Fibroblast of skin of back (primary cell): ENCODE measurements around the gene DDX25.

Experiments
- DNase-seq: peaks from one replicate; pipeline ENCODE4 v3.0.0-alpha.2; 2013

DDX25 gene

DNA sequence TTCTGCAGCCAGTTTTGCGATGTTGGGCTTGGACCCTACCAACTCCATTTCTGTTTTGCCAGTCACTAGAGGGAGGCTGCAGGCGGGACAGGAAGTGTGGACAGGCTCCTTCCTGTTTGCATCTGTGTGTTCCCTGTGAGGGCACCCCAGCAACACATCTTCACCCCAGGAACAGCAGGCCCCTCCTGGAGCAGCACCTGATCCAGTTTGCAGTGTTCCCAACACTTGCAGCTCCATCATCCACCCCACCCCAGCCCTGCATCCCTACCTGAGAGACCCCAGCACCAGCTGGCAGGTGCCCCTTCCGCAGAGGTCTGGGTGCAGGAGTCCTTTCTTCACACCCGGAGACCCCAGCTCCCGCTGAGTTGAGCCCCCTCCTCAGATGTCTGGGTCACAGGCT, 34.1 kb downstream of the DDX25 start:
- no peak for DNase-seq

DNA sequence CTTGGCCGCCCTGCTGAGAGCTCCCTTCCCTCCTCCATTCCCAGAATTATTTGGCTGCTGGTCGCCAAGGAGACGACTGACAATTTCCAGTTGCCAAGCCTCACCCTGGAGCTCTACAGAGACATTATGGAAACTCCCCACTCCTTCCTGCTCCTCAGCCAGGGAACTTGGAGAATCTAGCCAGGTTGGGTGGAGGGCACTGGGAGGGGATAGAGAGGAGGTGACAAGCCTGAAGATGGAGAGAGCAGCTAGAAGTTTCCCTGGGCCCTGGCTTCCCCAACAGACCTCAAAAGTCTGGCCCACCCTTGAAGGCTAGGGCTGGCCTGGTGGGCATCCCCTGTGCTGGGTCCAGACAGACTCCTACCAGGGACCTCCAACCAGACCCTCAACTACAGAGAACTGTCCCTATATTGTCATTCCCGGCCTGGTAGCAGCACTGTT, 34.8 kb downstream of the DDX25 start:
- DNase-seq = no peak

DNA sequence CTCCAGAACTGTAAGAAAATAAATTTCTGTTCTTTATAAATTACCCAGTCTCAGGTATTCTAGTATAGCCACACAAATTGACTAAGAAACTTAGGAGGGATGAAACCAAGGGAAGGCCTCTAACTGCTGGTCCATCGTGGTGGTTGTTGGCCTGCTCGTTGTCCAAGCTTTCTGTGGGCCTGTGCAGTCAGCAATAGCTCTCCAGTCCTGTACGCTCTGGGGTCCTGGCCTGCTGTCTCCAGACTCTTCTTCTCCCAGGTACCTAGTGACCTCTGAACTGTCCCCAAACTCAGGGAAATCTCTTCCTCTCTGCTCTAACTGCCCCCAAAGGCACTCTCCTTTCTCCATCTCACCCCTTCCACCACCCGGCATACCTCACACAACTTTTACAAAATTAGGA, 35.8 kb downstream of the DDX25 start:
- DNase-seq = no peak

DNA sequence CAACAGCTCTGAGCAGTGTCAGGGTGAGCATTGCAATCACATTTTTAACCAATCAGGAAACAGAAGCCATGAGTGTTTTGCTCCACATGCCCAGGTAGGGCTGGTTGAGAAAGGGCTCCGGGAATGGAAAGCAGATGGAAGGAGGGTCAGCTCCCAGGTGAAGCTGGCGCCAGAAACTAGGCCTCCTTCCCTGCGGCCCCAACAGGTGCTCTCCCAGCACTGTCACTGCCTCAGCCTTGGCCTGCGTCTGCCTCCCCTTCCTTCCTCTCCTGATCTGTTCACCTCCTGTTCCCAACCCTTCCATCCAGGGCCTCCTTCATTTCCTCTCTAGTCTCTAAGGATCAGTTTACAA, 36.9 kb downstream of the DDX25 start:
- DNase-seq = no peak

DNA sequence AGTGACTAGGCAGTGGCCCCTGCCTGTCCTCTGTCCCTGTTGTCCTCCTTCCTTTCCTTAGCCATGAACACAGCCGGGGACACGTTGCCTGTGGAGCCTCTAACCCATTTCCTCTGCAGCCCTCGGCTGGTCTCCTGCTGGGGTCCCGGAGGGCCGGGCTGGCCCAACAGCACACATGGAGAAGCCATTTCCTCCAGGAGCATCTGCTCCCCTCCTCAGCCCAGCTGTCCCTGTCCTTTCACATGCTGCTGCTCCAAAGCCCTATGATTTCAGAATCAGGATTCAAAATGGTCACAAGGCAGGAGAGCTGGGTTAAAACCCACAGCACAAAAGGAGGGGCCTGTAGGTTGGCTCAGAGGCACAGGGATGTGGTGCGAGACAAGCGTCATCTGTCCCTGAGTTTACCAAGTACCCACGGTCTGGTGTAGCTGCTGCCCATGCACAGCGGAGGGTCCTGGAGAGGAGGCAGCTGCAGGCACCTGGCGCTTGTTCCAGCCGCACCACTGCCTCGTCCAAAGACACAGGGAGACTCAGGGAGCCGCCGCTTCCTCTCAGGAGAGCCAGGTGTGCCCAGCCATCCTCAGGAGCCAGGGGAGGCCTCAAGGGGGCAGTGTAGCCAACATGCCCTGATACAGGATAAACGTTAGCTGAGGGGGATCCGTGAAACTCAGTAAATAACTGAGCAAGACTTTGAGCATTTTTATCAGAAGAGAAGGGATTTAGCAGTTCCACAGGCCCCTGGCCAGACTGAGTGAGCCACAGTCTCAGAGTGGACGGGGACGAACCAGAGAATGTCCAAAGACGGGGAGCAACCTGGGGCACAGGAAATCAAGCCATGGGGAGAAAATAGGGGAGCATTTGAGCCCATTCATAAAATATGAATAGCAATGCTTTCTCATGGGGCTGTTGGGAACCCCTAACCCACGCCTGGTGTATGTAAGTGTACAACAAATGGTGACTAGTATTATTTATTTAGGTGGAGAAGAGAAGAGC, 37.6 kb downstream of the DDX25 start:
- DNase-seq = peak; percentile 21

DNA sequence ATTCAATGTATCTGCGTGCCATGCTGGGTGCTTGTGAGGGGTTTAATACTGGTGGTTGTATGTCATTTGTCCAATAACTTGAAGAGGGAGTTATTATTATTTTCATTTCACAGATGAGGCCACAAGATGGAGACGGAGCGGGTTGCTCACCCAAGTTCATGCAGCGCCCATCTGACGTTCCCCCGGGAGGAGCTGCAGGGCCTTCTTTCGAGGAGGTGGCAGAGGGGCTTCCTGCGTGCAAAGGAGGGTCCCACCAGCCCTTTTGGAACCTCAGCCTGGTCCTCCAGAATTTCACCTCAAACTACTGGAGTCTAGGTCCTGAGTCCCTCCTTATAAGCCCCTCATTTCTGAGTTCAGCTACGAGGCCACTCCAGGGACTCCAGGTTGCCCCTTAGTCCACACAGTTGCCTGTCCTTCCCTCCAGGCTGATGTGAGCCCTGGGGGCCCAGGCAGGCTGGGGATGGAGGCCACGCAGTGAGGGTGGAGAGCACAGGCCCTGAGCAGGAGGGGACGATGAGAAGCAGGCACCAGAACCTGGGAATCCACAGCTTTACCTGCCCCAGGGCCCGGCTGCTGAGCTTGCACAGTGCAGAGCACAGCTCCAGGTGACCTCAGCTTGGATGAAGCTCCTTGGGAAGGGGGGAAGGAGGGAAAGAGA, 38.6 kb downstream of the DDX25 start:
- DNase-seq = no peak

DNA sequence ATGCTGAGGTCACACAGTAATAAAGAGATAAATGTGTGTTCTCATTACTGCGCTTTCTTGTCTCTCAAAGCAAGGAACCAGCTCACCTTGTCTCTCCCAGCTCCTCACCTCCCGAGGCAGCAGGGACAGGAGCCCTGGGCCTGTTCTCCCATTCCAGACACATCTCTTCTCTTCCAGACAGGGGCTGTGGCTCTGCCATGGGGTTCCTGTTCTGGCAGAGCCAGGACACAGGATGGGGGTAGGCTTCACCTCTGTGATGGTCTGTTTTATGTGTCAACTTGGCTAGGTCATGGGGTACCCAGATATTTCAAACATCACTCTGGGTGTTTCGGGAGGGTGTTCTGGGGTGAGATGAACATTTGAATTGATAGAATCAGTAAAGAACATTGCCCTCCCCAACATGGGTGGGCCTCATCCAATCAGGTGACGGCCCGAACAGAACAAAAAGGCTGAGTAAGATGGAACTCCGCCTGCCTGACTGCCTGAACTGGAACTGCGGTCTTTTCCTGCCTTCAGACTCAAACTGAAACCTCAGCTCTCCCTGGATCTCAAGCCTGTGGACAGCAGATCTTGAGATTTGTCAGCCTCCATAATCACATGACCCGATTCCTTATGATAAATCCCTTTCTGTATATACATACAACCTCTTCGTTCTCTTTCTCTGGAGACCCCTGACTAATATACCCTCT, 39.5 kb downstream of the DDX25 start:
- no peak for DNase-seq

DNA sequence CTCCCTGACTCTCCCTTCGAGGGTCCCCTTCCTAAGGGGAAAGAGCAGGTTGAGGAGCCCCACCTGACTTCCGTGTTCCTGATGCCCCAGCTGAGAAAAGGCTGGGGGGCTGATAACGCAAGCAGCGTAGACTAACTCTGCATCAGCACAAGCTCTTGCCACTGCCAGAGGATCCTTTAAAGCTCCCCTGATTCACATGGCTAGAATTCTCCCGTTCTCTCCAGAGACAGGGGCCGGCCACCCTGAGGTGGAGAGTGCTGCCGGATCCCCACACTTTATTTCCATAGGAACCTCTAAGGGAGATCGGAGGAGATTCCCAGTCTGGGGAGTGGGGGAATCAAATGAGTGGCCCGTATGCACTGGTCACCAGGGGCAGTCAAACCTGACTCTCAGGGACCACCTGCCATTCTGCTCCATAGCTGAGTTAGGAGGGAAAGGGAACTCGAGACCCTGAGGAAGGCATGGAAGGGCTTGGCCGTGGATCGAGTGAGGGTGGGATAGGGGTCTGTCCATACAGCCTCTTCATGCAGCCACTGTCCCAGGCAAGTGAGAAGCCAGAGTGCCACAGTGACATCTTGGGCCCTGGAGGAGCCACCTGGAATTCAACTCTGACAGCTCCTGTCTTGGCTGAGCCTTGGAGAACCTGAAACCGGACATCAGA, 40.2 kb downstream of the DDX25 start:
- DNase-seq = no peak

DNA sequence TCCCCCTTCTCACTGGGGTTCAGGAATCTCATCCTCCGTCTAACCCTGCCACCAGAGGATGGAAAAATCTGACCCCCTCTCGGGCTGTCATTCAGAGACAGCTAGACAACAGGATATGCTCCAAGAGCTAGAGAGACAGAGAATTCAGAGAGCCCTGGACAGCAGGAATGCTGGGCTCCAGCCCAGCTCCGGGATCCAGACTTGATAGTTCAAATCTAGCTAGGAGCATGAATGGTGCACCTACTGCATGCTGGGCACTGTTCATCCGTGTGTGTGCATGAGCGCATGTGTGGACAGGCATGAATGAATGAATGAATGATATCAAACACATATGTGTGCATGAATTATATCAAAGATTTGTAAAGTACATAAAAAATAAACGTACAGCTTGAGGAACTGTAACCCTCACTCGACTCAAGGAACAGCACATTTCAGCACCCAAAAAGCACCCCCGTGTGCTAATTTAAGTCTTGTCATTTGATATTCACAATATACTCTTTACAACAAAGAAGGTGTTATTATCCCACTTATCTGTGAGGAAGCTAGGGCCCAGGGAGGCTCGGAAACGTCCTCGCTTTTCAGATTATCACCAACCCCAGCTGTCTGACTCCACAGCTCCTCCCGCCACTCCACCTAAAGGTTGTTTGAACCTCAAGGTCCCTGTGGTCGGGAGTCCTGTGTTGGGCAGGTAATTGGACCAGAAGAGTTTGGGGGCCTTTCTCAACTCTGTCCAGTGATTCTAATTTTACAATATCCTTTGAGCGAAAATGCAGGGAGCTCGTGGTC, 40.9 kb downstream of the DDX25 start:
- no peak for DNase-seq

DNA sequence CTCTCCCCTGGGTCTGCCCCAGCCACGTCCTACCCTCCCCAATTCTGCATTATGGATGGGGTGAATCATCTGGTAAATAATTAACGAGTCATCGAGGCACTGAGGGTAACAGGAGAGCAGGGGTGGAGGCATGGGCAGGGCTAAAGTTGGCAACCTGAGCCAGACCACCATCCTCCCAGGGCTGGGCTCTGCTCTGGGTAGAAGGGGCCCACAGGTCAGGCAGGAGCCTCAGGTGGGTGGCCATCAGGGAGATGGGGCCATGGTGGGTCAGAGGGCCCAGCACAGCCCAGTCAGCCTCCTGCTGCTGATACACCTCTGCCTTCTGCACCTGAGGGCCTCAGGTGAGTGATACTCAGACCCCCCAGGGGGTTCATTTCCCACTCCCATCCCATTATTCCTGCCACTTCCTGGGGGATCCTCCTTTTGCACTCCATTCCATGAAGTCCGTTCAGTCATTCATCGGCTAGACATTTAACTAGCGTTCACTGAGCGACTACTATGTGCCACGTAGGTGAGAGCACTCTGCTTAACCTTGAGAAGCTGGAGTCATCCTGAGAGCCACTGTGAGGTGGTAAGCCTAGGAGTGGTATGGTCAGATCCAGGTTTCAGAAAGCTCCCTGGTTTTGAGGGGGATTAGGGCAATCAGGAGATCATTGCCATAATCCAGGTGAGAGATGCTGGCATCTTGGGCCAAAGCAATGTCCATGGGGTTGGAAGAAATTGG, 41.7 kb downstream of the DDX25 start, which contains the start of gene VSIG10L2:
Gene VSIG10L2 (plus strand): TSS at position 248 of the 724 bp plus-strand sequence. CDS start 12 bp downstream, at position 260.
- no peak for DNase-seq

DNA sequence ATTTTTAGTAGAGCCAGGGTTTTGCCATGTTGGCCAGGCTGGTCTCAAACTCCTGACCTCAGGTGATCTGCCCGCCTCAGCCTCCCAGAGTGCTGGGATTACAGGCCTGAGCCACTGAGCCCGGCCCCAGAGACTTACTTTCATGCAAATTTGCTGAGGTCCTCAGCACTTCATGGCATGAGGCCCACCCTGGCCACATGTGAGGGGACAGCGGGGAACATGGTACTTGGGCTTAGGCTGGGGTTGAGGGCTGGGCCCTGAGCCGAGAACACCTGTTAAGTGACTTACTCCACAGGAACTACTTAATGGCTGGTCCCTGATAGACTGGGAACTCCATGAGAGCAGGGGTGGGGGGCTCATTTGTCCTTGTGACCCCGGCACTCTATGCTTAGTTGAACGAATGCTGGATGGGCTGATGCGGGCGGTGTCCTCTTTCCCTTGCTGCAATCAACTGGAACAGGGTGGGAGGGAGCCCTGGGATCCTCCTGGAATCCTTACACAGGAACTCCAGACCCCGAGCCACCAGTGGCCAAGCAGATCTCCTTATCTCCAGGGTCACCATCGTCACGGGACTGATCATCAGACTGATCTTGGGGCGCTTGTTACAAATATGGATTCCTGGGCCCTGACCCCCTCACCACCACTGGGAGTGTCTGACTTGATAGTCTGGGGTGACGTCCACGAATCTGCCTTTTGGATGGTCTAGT, 42.6 kb downstream of the DDX25 start:
- DNase-seq = no peak

DNA sequence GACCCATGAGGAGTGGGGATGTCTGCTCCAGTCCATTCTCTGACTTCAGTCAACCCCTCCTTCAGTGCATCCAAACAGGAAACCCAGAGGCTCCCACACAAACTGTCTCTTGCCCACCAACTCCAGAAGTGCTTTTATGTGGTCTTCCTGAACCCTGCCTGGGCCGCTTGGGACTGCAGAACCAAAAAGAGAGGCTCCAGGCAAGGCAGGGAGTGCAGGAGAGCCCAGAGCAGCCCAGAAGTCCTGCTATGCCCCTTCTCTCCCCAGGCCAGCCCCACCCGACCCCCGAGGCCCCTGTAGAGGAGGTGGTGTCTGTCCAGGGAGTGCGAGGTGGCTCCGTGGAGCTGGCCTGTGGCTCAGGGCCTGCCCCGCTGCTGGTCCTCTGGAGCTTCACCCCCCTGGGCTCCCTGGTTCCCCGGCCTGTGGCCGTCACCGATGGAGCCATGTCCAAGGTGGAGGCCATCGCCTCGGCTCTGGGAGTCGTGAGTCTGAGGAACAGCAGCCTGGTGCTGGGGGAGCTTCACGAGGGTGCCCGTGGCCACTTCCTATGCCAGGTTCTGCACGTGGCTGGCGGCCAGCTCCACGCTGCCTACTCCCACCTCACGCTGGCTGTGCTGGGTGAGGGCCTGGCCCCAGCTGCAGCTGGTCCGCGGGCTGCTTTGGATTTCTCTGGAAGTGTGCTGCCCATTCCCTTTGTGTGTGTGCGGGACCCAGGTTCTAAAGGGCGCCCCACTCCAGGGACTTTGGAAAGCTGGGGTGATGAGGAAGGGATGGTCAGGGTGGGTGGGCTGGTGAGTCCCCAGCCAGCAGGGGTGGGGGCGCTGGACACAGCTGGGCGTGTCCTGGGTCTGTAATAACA, 43.3 kb downstream of the DDX25 start:
- no peak for DNase-seq

DNA sequence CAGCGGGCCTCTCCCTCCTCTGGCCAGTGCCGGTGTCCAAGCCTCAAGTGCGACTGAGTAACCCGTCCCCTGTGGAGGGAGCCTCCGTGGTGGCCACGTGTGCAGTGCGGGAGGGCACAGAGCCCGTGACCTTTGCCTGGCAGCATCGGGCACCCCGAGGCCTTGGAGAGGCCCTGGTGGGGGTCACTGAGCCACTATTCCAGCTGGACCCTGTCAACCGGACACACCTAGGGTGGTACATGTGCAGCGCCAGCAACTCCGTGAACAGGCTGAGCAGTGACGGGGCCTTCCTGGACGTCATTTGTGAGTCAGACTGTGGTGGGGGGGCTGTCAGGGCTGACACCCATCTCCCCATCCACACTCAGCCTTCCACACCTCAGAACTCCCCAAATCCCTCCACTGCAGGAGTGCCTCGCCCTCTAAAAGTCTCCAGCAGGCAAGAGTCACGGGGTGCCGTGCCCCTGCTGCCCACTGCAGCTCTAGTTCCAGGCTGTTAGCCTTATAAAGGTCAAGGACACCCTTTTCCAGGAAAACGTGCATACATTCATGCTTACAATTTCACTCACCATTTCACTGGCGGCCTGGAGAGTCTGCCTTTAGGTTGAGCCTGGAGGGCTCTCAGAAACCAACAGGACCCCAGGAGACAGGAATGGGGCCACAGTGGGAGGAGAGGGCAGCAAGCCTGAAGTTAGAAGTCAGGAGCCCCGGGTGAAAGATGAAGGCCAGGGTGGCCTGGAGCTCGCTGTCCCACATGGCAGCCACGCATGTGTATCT, 44.2 kb downstream of the DDX25 start:
- DNase-seq = no peak

DNA sequence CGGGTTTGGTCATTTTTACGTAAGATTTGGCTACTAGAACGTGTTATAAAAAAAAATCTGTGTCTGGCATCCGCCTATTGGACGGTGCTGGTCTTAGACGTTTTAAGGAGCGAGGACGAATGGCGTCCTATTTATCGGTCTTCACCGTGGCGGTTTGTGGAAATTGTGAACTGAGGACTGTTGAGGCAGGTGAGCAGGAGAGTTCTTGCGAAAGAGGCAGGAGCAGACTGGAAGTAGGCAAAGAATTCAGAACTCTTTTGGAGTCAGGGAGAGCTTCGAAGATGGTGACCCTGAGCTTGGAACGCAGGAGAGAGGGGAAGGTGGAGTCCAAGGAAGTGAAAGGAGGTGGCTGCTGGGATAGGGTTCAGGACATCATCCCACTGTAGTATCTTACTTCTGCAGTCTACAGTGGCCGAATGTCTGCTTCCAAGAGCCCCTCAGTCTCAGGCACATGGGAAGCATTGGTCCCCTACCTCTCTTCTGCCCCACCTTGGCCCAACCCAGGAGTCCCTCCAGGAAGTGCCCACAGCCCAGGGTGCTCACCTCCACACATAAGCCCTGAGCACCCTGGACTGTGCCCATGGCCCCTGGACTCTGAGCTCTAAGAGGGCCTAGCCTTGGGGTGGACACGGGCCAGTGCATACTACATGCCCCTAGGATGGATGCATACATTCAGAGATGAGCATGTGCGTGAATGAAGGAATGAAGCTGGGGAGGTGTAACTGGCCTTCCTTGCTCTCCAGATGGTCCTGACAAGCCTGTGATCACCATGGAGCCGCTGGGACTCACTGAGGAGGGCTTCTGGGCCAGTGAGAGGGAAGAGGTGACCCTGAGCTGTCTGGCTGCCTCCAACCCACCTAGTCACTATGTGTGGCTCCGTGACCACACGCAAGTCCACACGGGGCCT, 45.2 kb downstream of the DDX25 start:
- DNase-seq = no peak

DNA sequence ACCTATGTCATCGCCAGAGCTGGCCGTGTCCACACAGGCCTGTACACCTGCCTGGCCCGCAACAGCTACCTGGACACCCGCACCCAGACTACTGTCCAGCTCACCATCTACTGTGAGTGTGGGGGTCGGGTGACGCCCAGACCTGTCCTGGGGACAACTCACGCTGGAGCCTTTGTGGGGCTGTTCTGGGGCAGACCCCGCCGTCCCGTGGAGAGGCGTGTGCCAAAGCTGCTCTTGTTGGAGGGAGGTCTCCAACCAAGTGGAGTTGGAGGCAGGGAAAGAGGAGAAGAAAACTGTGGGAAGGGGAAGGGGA, 45.8 kb downstream of the DDX25 start:
- DNase-seq = no peak

DNA sequence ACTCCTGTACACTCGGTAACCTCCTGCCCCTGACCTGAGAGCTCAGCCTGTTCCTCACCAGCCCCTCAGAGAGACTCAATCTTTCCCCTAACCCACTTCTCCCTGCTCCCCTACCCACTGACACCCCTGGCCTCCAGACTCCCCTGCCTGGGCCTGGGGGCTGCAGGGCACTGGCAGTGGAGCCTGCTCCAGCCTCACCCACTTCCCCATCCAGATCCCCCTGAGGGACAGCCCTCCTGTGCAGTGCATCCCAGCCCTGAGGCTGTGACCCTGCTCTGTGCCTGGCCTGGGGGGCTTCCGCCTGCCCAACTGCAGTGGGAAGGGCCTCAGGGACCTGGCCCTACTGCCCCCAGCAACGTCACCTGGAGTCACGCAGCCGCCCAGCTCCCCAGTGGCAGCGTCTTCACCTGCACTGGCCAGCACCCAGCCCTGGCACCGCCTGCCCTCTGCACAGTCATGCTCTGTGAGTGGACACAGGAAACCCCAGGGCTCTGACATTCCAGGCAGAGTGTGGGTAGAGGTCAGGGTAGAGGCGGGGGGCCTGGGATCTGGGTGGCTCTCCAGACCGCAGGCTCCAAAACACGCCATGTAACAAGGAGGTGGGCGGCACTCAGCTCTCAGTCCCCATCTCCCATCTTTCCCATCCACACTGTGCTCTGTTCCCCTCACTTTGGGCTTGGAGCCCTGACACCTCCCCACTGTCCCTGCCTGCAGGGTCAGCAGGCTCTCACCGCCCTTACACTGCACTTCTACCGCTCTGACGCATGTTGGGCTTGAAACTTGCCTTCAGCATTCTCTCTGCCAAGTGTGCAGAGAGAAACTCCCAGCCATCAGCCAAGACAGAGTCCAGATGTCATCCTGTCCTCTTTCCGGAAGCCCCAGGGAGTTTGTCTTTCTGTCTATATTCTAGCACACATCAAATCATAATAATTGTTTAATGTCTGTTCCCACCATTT, 46.7 kb downstream of the DDX25 start:
- DNase-seq = no peak

DNA sequence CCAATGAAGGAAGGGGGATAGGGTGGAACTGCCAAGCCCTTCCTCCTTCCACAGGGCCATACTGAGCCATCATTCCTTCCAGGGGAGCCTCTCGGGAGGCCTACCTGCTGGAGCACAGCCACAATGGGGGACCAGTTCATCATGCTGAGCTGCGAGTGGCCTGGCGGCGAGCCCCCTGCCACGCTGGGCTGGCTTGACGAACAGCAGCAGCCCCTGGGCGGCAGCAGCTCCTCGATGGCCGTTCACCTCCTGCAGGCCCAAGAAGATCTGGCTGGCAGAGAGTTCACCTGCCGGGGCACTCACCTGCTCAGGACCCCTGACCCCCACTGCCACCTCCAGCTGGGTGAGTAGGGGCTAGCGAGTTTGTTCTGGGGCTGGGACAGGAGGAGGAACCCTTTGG, 47.4 kb downstream of the DDX25 start:
- DNase-seq = no peak
